Measurements from ENCODE around the gene KANK3.
"Not testable (repeated sequence)": the region's sequence is repeated elsewhere in the genome, so short reads cannot be mapped to it uniquely, and the experiment has no call there.

The KANK3 gene

DNA sequence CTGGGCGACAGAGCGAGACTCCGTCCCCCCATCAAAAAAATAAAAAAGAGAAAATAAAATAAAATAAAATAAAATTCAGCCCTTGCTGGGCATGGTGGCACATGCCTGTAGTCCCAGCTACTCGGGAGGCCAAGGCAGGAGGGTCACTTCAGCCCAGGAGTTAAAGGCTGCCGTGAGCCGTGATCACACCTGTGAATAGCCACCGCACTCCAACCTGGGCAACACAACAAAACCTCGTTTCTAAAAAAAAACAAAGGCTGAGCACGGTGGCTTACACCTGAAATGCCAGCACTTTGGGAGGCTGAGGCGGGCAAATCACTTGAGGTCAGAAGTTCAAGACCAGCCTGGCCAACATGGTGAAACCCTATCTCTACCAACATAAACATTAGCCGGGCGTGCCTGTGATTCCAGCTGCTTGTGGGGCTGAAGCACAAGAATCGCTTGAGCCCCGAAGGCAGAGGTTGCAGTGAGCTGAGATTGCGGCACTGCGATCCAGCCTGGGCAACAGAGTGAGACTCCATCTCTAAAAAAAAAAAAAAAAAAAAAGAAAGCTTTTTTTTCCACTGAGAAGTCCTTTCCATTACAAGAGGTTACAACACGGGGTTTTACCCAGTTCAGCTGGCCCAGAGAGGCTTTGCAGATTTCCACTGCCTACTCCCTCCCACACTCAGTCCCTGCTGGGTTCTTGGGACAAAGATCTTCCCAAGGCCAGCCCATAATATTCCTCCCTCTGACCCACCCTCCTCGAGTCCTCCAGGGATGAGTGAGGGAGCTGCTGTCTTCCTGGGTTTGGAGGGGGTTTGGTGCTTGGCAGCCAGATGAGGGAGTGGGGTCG, 27.3 kb upstream of the KANK3 start:
- no peak for DNase-seq (ENCODE audit: low spot score)

DNA sequence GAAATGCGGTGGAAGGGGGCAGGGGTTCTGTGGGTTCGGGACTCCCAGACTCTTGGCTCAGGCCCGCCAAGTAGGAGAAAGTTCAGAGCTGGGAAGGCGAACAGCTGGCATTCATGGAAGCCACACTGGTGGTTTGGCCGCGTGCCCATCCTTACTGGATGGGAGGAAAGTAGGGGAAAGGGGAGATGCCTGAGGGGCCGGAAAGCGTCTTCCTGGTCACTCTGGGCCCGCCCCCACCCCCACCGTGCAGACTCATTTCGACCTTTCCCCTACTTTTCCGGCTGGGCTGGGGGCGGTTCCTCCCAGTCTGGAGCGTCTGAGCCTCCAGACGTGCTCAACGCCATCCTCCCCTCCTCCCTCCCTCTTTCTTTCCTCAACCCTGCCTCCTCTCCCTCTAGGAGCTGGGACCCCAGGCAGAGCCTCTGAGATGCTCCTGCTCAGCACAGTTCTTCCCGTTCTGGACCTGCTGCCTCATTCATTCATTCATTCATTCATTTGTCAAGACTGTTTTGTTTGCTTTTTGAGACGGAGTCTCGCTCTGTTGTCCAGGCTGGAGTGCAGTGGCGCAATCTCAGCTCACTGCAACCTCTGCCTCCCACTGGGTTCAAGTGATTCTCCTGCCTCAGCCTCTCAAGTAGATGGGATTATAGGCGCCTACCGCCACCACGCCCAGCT, 24.4 kb upstream of the KANK3 start:
- DNase-seq (ENCODE audit: low spot score), result peak; percentile 89

GRCh38 chr19:8366961-8367326, 23.9 kb upstream of the KANK3 start:
- DNase-seq (ENCODE audit: low spot score), result no peak

DNA sequence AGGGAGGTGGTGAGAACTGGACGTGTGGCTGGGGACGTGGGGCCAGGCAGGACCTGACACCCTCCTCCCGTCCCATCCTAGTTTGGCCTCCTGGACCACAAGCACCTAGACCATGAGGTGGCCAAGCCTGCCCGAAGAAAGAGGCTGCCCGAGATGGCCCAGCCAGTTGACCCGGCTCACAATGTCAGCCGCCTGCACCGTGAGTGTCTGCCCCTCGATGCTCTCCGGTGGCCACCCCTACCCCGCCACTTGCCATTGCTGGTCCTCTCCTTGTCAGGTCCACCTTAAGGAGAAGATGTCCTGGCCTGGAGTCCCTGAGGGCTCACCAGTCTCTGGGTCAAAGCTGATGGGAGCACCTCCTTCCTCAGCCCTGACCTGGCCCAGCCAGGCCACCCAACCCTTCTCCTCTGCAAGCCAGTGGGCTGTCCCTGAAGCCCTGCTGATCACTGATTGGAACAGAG, 23.1 kb upstream of the KANK3 start:
- no peak for DNase-seq (ENCODE audit: low spot score)

- DNase-seq (ENCODE audit: low spot score), result peak; percentile 73
These were observed 21.0 kb upstream of the KANK3 start, which contains the start of gene ANGPTL4 for GRCh38 chr19:8363803-8364771. TSS of gene ANGPTL4 (plus strand) at chr19:8364155. CDS start at chr19:8364322, 167 bp downstream.

DNA sequence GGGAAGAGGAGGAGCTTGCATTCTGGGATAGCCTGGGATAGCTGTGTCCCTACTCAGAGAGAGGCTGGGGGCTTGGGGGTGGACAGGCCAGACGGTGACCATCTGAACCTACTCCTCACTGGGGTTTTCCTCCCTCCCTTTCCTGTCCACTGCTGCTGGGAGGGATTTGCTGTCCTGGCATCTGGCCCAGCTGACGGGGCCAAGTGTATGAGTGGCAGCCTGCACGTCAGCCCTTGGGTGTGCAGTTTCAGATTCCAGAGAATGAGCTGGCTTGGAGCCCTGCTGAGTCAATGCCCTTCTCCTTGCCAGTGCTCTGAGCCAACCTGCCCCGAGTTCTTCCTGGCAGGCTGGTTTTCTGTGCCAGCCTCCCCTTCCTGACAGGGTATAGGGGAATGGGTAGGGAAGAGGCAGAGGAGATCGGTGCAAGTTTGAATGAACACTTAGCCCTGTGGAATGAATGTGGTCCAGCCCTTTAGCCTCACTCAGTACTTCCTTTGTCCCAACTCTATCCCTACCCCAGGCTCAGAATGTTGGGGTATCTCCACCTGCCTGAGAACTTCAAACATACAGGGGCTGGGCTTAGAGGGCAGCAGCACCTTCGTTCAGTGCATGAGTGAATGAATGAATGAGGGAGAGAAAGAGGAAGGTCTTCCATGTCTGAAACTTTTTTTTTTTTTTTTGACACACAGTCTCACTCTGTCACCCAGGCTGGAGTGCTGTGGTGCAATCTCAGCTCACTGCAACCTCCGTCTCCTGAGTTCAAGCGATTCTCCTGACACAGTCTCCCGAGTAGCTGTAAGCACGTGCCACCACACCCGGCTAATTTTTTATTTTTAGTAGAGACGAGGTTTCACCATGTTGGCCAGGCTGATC, 19.1 kb upstream of the KANK3 start:
- DNase-seq (ENCODE audit: low spot score), result peak; percentile 96

- no peak for DNase-seq (ENCODE audit: low spot score)
These were observed 17.1 kb upstream of the KANK3 start for GRCh38 chr19:8360196-8360595.

- no peak for DNase-seq (ENCODE audit: low spot score)
These were observed 15.9 kb upstream of the KANK3 start for GRCh38 chr19:8358948-8359347.

DNA sequence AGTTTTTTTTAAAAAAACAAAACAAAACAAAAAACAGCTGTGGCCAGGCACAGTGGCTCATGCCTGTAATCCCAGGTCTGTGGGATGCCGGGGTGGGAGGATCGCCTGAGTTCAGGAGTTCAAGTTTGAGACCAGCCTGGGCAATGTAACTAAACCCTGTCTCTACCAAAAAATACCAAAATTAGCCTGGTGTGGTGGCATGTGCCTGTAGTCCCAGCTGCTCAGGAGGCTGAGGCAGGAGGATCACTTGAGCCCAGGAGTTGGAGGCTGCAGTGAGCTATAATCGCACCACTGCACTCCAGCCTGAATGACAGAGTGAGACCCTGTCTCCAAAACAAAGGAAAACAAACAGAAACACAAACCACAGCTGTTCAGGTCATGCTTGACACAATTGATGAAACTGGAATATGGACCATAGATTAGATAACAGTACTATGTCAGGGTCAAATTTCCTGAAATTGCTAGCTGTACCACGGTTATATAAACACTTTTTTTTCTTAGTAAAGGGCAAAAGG, 14.0 kb upstream of the KANK3 start:
- no peak for DNase-seq (ENCODE audit: low spot score)

- peak; percentile 86 for DNase-seq (ENCODE audit: low spot score)
These were observed 12.8 kb upstream of the KANK3 start for GRCh38 chr19:8355631-8356402.

- DNase-seq (ENCODE audit: low spot score), result not testable (repeated sequence)
These were observed 9.8 kb upstream of the KANK3 start for GRCh38 chr19:8352845-8353244.

DNA sequence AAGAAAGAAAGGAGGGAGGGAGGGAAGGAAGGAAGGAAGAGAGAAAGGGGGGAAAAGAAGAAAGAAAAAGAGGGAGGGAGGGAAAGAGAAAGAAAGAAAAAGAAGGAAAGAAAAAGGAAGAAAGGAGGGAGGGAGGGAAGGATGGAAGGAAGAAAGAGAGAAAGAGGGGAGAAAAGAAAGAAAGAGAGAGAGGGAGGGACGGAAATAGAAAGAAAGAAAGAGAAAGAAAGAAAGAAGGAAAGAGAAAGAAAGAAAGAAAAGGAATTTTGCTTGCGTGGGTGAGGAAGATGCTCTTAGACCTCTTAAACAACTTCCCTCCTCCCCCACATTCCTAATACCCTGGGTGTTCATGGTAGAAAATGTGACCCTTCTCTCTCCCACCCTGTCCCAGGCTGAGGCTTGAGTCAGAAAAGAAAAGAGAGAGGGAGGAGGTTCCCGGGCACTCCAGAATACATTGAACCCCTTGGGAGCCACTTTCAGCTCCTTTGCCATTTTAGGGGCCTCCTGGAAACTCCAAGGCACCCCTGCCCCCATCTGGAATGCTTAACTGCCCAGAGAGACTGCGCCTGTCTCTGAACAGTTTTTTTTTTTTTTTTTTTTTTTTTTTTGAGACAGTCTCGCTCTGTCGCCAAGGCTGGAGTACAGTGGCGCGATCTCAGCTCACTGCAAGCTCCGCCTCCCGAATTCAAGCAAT, 9.2 kb upstream of the KANK3 start:
- peak; percentile 3 for DNase-seq (ENCODE audit: low spot score)

GRCh38 chr19:8349629-8350372, 6.7 kb upstream of the KANK3 start:
- DNase-seq (ENCODE audit: low spot score), result not testable (repeated sequence)

- no peak for DNase-seq (ENCODE audit: low spot score)
These were observed 402 bp upstream of the KANK3 start for GRCh38 chr19:8343483-8343844.

GRCh38 chr19:8342316-8342683, 762 bp downstream of the KANK3 start:
- peak; percentile 1 for DNase-seq (ENCODE audit: low spot score)

DNA sequence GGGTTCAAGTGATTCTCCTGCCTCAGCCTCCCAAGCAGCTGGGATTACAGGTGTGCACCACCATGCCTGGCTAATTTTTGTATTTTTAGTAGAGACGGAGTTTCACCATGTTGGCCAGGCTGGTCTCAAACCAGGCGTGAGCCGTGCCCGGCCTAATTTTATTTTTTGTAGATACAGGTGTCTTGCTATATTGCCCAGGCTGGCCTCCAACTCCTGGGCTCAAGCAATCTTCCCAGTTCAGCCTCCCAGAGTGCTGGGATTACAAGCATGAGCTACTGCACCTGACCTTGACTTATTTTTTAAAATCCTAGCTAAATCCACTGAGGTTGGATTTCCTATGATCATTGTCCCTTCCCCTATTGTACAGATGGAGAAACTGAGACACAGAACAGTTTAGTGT, 1.6 kb downstream of the KANK3 start:
- DNase-seq (ENCODE audit: low spot score), result not testable (repeated sequence)

DNA sequence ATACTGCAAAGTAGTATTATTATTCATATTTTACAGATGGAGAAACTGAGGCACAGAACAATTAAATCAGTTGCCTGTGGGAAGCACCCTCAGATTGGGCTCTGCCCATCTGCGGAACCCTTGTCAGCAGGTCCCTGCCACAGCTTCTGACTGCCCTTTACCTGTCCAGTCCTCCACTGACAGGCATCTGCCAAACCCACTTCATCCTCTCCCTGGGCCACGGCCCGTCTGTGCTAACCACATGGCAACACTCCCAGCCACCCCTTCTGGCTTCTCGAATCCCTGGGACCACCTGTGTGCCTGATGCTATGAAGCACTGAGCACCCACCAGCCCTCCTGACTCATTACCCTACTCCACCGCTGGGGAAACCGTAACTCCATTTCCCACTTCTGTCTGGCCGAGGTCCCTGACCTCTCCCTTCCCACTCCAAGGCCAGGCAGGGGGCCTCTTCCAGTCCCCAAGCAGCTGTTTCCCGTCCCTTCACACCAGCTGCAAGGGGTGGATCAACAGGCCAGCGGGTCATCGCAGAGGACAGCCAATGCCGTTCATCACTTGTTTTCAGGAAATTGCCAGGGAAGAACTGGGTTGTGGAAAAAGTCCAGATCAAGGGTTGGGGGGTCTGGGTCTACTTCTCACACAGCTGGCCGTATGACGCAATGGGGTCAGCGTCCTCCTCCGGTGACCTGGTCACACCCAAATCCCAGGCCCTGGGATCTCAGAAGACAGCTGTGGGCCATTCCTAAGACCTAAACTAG, 2.5 kb downstream of the KANK3 start:
- DNase-seq (ENCODE audit: low spot score), result no peak

DNA sequence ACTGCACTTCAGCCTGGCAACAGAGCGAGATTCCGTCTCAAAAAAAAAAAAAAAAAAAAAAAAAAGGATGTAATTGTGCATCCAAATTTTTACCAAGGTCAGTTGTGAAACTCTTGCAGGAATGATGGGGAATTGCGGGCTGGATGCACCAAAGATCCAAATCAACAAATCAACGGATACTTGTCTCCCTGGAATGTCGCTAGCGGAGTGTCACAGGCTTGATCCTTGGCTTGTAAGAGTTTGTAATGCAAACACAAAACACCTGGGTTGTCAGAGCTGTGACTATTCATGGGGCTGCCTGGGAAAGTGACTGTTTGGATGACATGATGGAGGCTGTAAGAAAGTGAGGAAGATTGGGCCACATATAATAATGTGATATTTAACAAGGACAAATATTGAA, 4.2 kb downstream of the KANK3 start:
- DNase-seq (ENCODE audit: low spot score), result no peak
